ENCODE measurements around the gene MAG. TPM values are rescaled to one million over a fixed set of nuclear protein-coding genes. Genes with fewer than 3 reads are reported as not detected.

The MAG gene
- total RNA-seq, 2 donors from 2014 or later: not detected

- H3K9me3 Mint-ChIP-seq: no peaks in the 10 kb centered on the region
- no peak overlapping the region for H3K4me3 Mint-ChIP-seq
- no peaks in the 10 kb centered on the region for H3K27me3 Mint-ChIP-seq (ENCODE audit: insufficient read depth)
Observed at GRCh38 chr19:35310811-35311465, 19.0 kb downstream of the MAG start.

GRCh38 chr19:35311901-35312665 lies 20.1 kb downstream of the MAG start:
- H3K4me1 Mint-ChIP-seq: no peaks in the 10 kb centered on the region
- Histone ChIP-seq H3K27ac (ENCODE audit: low read depth, low read length) (no peak overlapping the region), H3K4me1 (ENCODE audit: control insufficient read depth, insufficient read depth, low read length) (no peaks in the 10 kb centered on the region), H3K27me3 (ENCODE audit: control insufficient read depth, insufficient read depth, low read length, poor library complexity, severe bottlenecking) (no peaks in the 10 kb centered on the region), H3K9ac (ENCODE audit: extremely low read depth, low read length, poor library complexity, severe bottlenecking) (no peak overlapping the region), H3K36me3 (ENCODE audit: control insufficient read depth, insufficient read depth, low read length) (no peaks in the 10 kb centered on the region), H3K4me3 (ENCODE audit: low read length) (no peak overlapping the region), H3K9me3 (ENCODE audit: control insufficient read depth, low read length) (no peaks in the 10 kb centered on the region)
- DNase-seq: peak; percentile 55
- TF ChIP-seq CTCF (conservative IDR thresholded peaks at IDR 0.05): no peak
- H3K9me3 Mint-ChIP-seq: no peaks in the 10 kb centered on the region
- no peaks in the 10 kb centered on the region for H3K36me3 Mint-ChIP-seq (ENCODE audit: low read depth)
- H3K4me3 Mint-ChIP-seq: no peak overlapping the region
- no peak overlapping the region for H3K27ac Mint-ChIP-seq
- H3K27me3 Mint-ChIP-seq (ENCODE audit: insufficient read depth): no peaks in the 10 kb centered on the region
- WGBS, 2 experiments (ENCODE audit: insufficient coverage in 1 of 2, insufficient read length in 1 of 2): 84 to 88% methylated on average over 6 to 21 of the region's 21 CpGs

More at GRCh38 chr19:35310811-35311465, 19.0 kb downstream of the MAG start:
- no peak for TF ChIP-seq CTCF (conservative IDR thresholded peaks at IDR 0.05)
- H3K4me1 ChIP-seq (ENCODE audit: control insufficient read depth, insufficient read depth, low read length): no peaks in the 10 kb centered on the region
- DNase-seq: no peak
- no peak overlapping the region for H3K27ac ChIP-seq (ENCODE audit: low read depth, low read length)
- no peaks in the 10 kb centered on the region for H3K36me3 Mint-ChIP-seq (ENCODE audit: low read depth)
- no peaks in the 10 kb centered on the region for H3K27me3 ChIP-seq (ENCODE audit: control insufficient read depth, insufficient read depth, low read length, poor library complexity, severe bottlenecking)
- H3K9ac ChIP-seq (ENCODE audit: extremely low read depth, low read length, poor library complexity, severe bottlenecking): no peak overlapping the region
- no peaks in the 10 kb centered on the region for H3K4me1 Mint-ChIP-seq
- no peak overlapping the region for H3K27ac Mint-ChIP-seq
- WGBS, 2 experiments (ENCODE audit: insufficient coverage in 1 of 2, insufficient read length in 1 of 2): 92 to 94% methylated on average over 7 to 10 of the region's 10 CpGs
- H3K4me3 ChIP-seq (ENCODE audit: low read length): no peak overlapping the region
- H3K36me3 ChIP-seq (ENCODE audit: control insufficient read depth, insufficient read depth, low read length): no peaks in the 10 kb centered on the region
- H3K9me3 ChIP-seq (ENCODE audit: control insufficient read depth, low read length): no peaks in the 10 kb centered on the region

GRCh38 chr19:35313587-35313986 lies 21.6 kb downstream of the MAG start:
- WGBS, 2 experiments (ENCODE audit: insufficient coverage in 1 of 2, insufficient read length in 1 of 2): 86 to 89% methylated on average over 4 to 7 of the region's 7 CpGs
- Mint-ChIP-seq H3K9me3 (no peaks in the 10 kb centered on the region), H3K4me3 (no peak overlapping the region), H3K27ac (no peak overlapping the region), H3K27me3 (ENCODE audit: insufficient read depth) (no peaks in the 10 kb centered on the region), H3K36me3 (ENCODE audit: low read depth) (no peaks in the 10 kb centered on the region), H3K4me1 (peaks cover 5% of the 10 kb centered on the region)
- Histone ChIP-seq H3K9ac (ENCODE audit: extremely low read depth, low read length, poor library complexity, severe bottlenecking) (no peak overlapping the region), H3K27me3 (ENCODE audit: control insufficient read depth, insufficient read depth, low read length, poor library complexity, severe bottlenecking) (no peaks in the 10 kb centered on the region), H3K4me3 (ENCODE audit: low read length) (no peak overlapping the region), H3K4me1 (ENCODE audit: control insufficient read depth, insufficient read depth, low read length) (no peaks in the 10 kb centered on the region), H3K27ac (ENCODE audit: low read depth, low read length) (no peak overlapping the region), H3K9me3 (ENCODE audit: control insufficient read depth, low read length) (no peaks in the 10 kb centered on the region), H3K36me3 (ENCODE audit: control insufficient read depth, insufficient read depth, low read length) (no peaks in the 10 kb centered on the region)
- DNase-seq: peak; percentile 35
- TF ChIP-seq CTCF (conservative IDR thresholded peaks at IDR 0.05): no peak

All from endodermal cell (in vitro differentiated cells).